Endothelial cell of umbilical vein (primary cell): ENCODE measurements around the gene PLPP1. TPM values are rescaled to one million over a fixed set of nuclear protein-coding genes. Genes with fewer than 3 reads are reported as not detected.

Experiments used
- BruUV-seq: library from RNA; stranded (reverse); fragments of 400-500 nt; replicated peaks from 2 replicates; lab custom pipeline; 2021; lab: Mats Ljungman, UMichigan
- CTCF ChIA-PET: fragments of 300-600, 350-600 bp; sonication (Branson Sonifier 250); formaldehyde crosslinking; loops from one replicate; lab custom pipeline; 2021; ENCODE audit warnings: antibody characterized with exemption, inconsistent platforms; lab: Charles Lee
- POLR2A ChIA-PET: fragments of 300-600, 350-600 bp; sonication (Branson Sonifier 250); formaldehyde crosslinking; loops from one replicate; lab custom pipeline; 2021; ENCODE audit warnings: antibody characterized with exemption, inconsistent platforms; lab: Charles Lee
- DNase-seq: peaks from one replicate; pipeline ENCODE4 v3.0.0-alpha.2; 2011; ENCODE audit warnings: low read depth, low spot score
- FAIRE-seq: peaks from 2 replicates; lab custom pipeline; 2011; peaks lifted over from hg19 to GRCh38; lab: Jason Lieb, UNC
- H2AFZ ChIP-seq: 2 replicates; pipeline ENCODE4 v1.6.0; 2012; ENCODE audit warnings: low read depth, low read length, control low read depth, inconsistent platforms
- H3K27ac ChIP-seq: 2 replicates; pipeline ENCODE4 v1.5.1; 2011; ENCODE audit warnings: low read depth, mild to moderate bottlenecking, control low read depth, low read length, moderate library complexity; ENCODE audit not compliant: insufficient read depth
- H3K27me3 ChIP-seq, 2 experiments: 2 replicates each; pipeline versions ENCODE4 v1.6.0 to v1.6.1; 2011; ENCODE audit warnings: low read length in 2 of 2, mixed read lengths in 1 of 2; ENCODE audit not compliant: control insufficient read depth in 2 of 2, insufficient read depth in 2 of 2
- H3K36me3 ChIP-seq, 2 experiments: 2 replicates in 1 of 2; 3 replicates in 1 of 2; pipeline ENCODE4 v1.5.1; 2011; ENCODE audit warnings: low read length in 2 of 2, mild to moderate bottlenecking in 1 of 2, moderate library complexity in 1 of 2; ENCODE audit not compliant: control insufficient read depth in 2 of 2, insufficient read depth in 2 of 2; ENCODE audit errors: extremely low read depth in 1 of 2
- H3K4me1 ChIP-seq: 3 replicates; pipeline ENCODE4 v1.5.1; 2011; ENCODE audit warnings: mild to moderate bottlenecking, low read length; ENCODE audit not compliant: control insufficient read depth, insufficient read depth; ENCODE audit errors: extremely low read depth
- H3K4me2 ChIP-seq: 2 replicates; pipeline ENCODE4 v1.6.1; 2011; ENCODE audit warnings: low read length, control low read depth, mixed read lengths; ENCODE audit not compliant: insufficient read depth
- H3K4me3 ChIP-seq, 3 experiments: fragments of 200-600 bp in 1 of 3; sonication (generic), shearing (Covaris generic) in 1 of 3; replicated peaks in 1 of 3; 2 replicates each; pipeline ENCODE4 v1.5.1; 2011 to 2016; ENCODE audit warnings: control low read depth in 3 of 3, low read length in 3 of 3, mild to moderate bottlenecking in 2 of 3, inconsistent platforms in 1 of 3, low read depth in 1 of 3, moderate library complexity in 1 of 3; ENCODE audit not compliant: insufficient read depth in 1 of 3
- H3K79me2 ChIP-seq: 2 replicates; pipeline ENCODE4 v1.6.0; 2012; ENCODE audit warnings: low read length, inconsistent platforms; ENCODE audit not compliant: control insufficient read depth, insufficient read depth
- H3K9ac ChIP-seq: replicated peaks from 2 replicates; pipeline ENCODE3; 2011; ENCODE audit warnings: low read length, control low read depth; ENCODE audit not compliant: insufficient read depth; ENCODE audit errors: extremely low read depth
- H3K9me1 ChIP-seq: replicated peaks from 3 replicates; pipeline ENCODE4 v1.6.0; 2011; ENCODE audit warnings: mild to moderate bottlenecking, low read length; ENCODE audit not compliant: control insufficient read depth, insufficient read depth; ENCODE audit errors: extremely low read depth
- H3K9me3 ChIP-seq: replicated peaks from 2 replicates; pipeline ENCODE4 v1.5.1; 2012; ENCODE audit warnings: low read length, inconsistent platforms; ENCODE audit not compliant: control insufficient read depth, insufficient read depth
- H4K20me1 ChIP-seq: replicated peaks from 2 replicates; pipeline ENCODE3; 2011; ENCODE audit warnings: mild to moderate bottlenecking, low read length; ENCODE audit not compliant: control insufficient read depth, insufficient read depth; ENCODE audit errors: extremely low read depth
- FOS ChIP-seq: IDR thresholded peaks from 2 replicates; pipeline ENCODE4 v1.6.1; 2011; ENCODE audit warnings: mild to moderate bottlenecking, low read length, moderate library complexity, borderline replicate concordance; ENCODE audit not compliant: insufficient read depth
- GATA2 ChIP-seq: IDR thresholded peaks from 2 replicates; pipeline ENCODE4 v1.7.0; 2011; ENCODE audit warnings: low read depth, mild to moderate bottlenecking, moderate library complexity, mixed read lengths, low read length; ENCODE audit not compliant: insufficient read length, insufficient read depth
- JUN ChIP-seq: IDR thresholded peaks from 2 replicates; pipeline ENCODE4 v1.6.1; 2011; ENCODE audit warnings: borderline replicate concordance, low read depth; ENCODE audit not compliant: insufficient read length, insufficient read depth
- MYC ChIP-seq: IDR thresholded peaks from one replicate; pipeline ENCODE4 v1.6.1; 2011; ENCODE audit warnings: mild to moderate bottlenecking, low read depth, low read length
- POLR2A ChIP-seq: IDR thresholded peaks from 2 replicates; pipeline ENCODE4 v1.6.1; 2012; ENCODE audit warnings: low read depth, mild to moderate bottlenecking, control low read depth, low read length
- POLR2AphosphoS5 ChIP-seq: IDR thresholded peaks from 2 replicates; pipeline ENCODE4 v1.6.1; 2012; ENCODE audit warnings: low read depth, mild to moderate bottlenecking, control low read depth, low read length, moderate library complexity; ENCODE audit not compliant: insufficient read depth
- dilution Hi-C: fragments of 300-500 bp; cut with MboI; formaldehyde crosslinking; loops from one replicate; pipeline ENCODE4 v1.15.0; 2019; ENCODE audit warnings: low sequenced_read_pairs; ENCODE audit not compliant: extremely low pct_ligation_motif_present
- intact Hi-C: fragments of 100-400 bp; cut with micrococcal nuclease; formaldehyde crosslinking; loops from one replicate; pipeline ENCODE4 v1.10.0; 2022
- polyA plus RNA-seq, 4 experiments: library from polyadenylated mRNA; depleted of rRNA in 3 of 4; stranded (reverse) in 3 of 4; unstranded in 1 of 4; fragments of >200 nt; gene quantifications; 2 replicates each; pipeline versions ENCODE4 v1.2.1 to v1.2.3, GENCODE V29; 2011 to 2012; ENCODE audit warnings: missing spikeins in 1 of 4
- total RNA-seq: library from RNA; stranded (reverse); gene quantifications from 2 replicates; pipeline ENCODE4 v1.2.3, GENCODE V29; 2021
- TF ChIP-seq, protein P1 (sequence below), 2 donors: IDR thresholded peaks; 1 replicate in 1 of 2; 2 replicates in 1 of 2; pipeline ENCODE4 v1.5.1; 2011; ENCODE audit warnings: low read length in 2 of 2, mild to moderate bottlenecking in 2 of 2, moderate library complexity in 2 of 2, control low read depth in 1 of 2, inconsistent platforms in 1 of 2, low read depth in 1 of 2; ENCODE audit not compliant: insufficient read depth in 1 of 2; ENCODE audit errors: extremely low read depth in 1 of 2
- TF ChIP-seq, protein P2 (sequence below): IDR thresholded peaks from 2 replicates; pipeline ENCODE4 v1.6.1; 2011; ENCODE audit not compliant: insufficient read depth, insufficient read length

The PLPP1 gene
- total and polyA plus RNA-seq, 2 donors (not counting 3 experiments of a cell fraction or from before 2014, with no cell fraction given): 14.3 to 25.9 TPM

DNA sequence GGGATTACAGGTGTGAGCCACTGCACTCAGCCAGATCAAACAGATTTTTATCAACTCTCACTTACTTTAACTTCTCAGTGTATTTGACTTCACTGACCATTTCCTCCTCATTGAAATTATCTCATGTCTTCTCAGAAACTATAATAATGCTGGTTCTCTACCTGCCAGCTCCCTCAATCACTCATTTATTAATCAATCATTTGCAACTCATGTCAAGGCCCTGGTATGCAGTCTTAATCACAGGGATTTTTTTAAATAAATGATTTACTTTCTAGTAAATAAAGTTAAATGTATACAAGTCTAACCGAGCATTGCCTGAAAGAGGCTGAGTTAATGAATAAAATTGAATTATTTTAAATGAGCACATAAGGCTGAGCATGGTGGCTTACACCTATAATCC lies 63.3 kb downstream of the PLPP1 start:
- Histone ChIP-seq H3K27ac (no peak overlapping the region), H3K27me3 (no peaks in the 10 kb centered on the region), H3K9ac (no peak overlapping the region), H3K9me3 (no peaks in the 10 kb centered on the region), H3K9me1 (no peaks in the 10 kb centered on the region), H3K36me3 (no peaks in the 10 kb centered on the region), H3K4me1 (no peaks in the 10 kb centered on the region), H2AFZ (no peak overlapping the region), H3K4me2 (no peak overlapping the region), H4K20me1 (no peaks in the 10 kb centered on the region), H3K79me2 (no peaks in the 10 kb centered on the region), H3K4me3 (no peak overlapping the region)
- DNase-seq: no peak
- BruUV-seq: no TSS peak
- dilution Hi-C loops: no loop called here
- ChIA-PET POLR2A (no interaction called here), CTCF (no interaction called here)
- no peak for TF ChIP-seq POLR2A
- no peak for TF ChIP-seq GATA2
- no peak for TF ChIP-seq MYC
- TF ChIP-seq POLR2AphosphoS5: no peak
- FAIRE-seq: no peak
- intact Hi-C loops: no loop called here

DNA sequence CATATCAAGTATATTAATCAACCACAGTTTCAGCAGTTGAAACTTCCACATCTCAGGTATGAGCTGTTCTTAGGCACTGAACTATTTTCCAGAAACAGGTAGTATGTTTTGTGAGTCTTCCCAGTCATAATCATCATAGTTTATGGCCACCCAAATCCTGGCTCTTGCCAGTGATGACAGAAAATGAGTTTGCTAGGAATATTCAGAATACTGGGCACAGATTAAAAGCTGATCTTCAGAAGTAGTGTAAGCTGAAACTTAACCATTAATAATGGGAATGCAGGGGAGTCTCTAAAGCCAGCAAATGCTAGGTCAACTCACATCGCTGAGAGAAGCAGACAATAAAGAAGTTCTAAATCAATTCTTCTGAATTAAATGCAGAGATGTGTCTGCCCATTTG lies 64.5 kb downstream of the PLPP1 start:
- Histone ChIP-seq H3K4me2 (no peak overlapping the region), H3K79me2 (no peaks in the 10 kb centered on the region), H3K4me3 (no peak overlapping the region), H4K20me1 (no peaks in the 10 kb centered on the region), H3K9ac (no peak overlapping the region), H3K4me1 (no peaks in the 10 kb centered on the region), H3K9me3 (no peaks in the 10 kb centered on the region), H3K9me1 (no peaks in the 10 kb centered on the region), H3K27me3 (no peaks in the 10 kb centered on the region), H3K27ac (no peak overlapping the region), H2AFZ (no peak overlapping the region), H3K36me3 (no peaks in the 10 kb centered on the region)
- POLR2A ChIA-PET: interaction anchor here (0.6 kb wide), 1 partner anchor 169 kb away, joined by 9 read pairs; no protein-coding TSS in a partner anchor
- FAIRE-seq: no peak
- no peak for DNase-seq
- no TSS peak for BruUV-seq
- CTCF ChIA-PET: no interaction called here
- intact Hi-C loops (no loop called here), dilution Hi-C loops (no loop called here)
- TF ChIP-seq, protein P1, sequence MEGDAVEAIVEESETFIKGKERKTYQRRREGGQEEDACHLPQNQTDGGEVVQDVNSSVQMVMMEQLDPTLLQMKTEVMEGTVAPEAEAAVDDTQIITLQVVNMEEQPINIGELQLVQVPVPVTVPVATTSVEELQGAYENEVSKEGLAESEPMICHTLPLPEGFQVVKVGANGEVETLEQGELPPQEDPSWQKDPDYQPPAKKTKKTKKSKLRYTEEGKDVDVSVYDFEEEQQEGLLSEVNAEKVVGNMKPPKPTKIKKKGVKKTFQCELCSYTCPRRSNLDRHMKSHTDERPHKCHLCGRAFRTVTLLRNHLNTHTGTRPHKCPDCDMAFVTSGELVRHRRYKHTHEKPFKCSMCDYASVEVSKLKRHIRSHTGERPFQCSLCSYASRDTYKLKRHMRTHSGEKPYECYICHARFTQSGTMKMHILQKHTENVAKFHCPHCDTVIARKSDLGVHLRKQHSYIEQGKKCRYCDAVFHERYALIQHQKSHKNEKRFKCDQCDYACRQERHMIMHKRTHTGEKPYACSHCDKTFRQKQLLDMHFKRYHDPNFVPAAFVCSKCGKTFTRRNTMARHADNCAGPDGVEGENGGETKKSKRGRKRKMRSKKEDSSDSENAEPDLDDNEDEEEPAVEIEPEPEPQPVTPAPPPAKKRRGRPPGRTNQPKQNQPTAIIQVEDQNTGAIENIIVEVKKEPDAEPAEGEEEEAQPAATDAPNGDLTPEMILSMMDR (IDR thresholded peaks at IDR 0.05; ENCODE audit: extremely low read depth in 1 of 2, insufficient read depth in 1 of 2, low read depth in 1 of 2, low read length in 2 of 2): no peak
- TF ChIP-seq, protein P2, sequence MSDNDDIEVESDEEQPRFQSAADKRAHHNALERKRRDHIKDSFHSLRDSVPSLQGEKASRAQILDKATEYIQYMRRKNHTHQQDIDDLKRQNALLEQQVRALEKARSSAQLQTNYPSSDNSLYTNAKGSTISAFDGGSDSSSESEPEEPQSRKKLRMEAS: no peak
- no peak for TF ChIP-seq MYC
- TF ChIP-seq FOS: no peak
- no peak for TF ChIP-seq GATA2
- no peak for TF ChIP-seq JUN
- TF ChIP-seq POLR2A: no peak
